ENCODE measurements around the gene CRABP1. TPM values are rescaled to one million over a fixed set of nuclear protein-coding genes. Genes with fewer than 3 reads are reported as not detected.

The CRABP1 gene
- total RNA-seq, 1 experiment from 2014 or later = not detected

DNA sequence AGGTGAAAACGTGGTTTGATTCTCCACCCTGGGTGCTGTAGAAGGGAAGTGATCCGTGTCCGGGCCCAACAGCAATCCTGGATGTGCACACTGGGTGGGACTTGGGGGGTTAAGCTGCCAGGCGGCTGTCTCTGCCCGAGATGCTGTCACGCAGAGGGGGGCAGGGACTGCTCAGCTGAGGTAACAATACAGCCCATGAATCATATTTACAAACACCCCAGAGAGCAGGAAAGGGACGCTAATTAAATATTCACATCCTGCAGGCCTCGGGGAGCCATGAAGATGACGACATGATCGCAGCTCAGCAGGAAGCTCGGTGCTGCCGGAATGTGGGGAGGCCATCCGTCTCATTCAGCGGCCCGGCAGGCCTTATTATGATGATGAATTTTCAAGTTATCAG lies 17.9 kb upstream of the CRABP1 start:
- Mint-ChIP-seq H3K4me1 (ENCODE audit: low read depth, unreplicated experiment) (peaks cover 7% of the 10 kb centered on the region), H3K9me3 (ENCODE audit: low read depth, unreplicated experiment) (no peaks in the 10 kb centered on the region), H3K4me3 (ENCODE audit: low read depth, unreplicated experiment) (no peak overlapping the region), H3K27me3 (ENCODE audit: unreplicated experiment) (peaks cover 27% of the 10 kb centered on the region), H3K36me3 (ENCODE audit: insufficient read depth, unreplicated experiment) (peaks cover 5% of the 10 kb centered on the region), H3K27ac (ENCODE audit: unreplicated experiment) (no peak overlapping the region)
- intact Hi-C loops (cut with micrococcal nuclease; ENCODE audit: unreplicated experiment) = no loop called here
- no peak for DNase-seq
- TF ChIP-seq CTCF (IDR thresholded peaks at IDR 0.05; ENCODE audit: unreplicated experiment) = no peak
- CTCF ChIA-PET = no interaction called here
- no TSS peak for BruUV-seq (replicated peaks)

DNA sequence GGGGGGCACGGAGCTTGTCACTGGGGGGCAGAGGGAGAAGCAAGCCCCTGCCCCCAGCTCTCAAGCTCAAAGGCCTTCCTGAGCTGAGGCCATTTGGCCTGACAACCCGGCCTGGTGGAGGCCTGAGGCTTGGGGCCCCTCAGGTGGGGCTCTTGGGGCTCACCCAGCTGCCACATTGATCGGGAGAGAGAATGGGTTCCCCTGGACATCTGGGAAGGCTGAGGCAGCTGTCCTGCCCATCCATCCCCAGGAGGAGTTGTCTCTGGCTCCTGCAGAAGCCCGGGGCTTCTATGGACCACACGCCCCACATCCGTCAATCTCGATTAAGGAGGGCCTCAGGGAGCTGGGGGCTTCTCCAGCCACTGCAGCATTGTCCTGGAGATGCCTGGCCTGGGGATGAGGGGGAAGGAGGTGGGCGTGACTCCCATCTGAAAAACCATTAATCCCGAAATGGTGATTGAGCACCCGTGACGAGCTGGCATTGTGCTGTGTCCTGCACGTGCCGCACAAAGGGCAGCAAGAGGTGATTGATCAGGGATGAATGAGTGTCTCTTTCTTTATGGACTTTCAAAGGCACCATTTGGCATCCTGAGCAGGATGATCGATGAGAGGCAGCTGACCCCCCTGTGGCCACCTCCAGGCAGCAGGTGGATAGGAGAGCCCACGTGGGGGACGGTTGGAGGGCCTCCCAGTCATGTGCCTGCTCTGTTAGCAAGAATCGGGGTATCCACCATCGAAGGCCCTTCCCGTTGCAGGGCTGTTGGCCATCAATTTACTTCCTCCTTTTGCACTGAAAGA lies 17.2 kb upstream of the CRABP1 start:
- Mint-ChIP-seq H3K9me3 (ENCODE audit: low read depth, unreplicated experiment) (no peaks in the 10 kb centered on the region), H3K4me3 (ENCODE audit: low read depth, unreplicated experiment) (no peak overlapping the region), H3K27me3 (ENCODE audit: unreplicated experiment) (peaks cover 20% of the 10 kb centered on the region), H3K27ac (ENCODE audit: unreplicated experiment) (no peak overlapping the region), H3K4me1 (ENCODE audit: low read depth, unreplicated experiment) (peaks cover under 1% of the 10 kb centered on the region), H3K36me3 (ENCODE audit: insufficient read depth, unreplicated experiment) (no peaks in the 10 kb centered on the region)
- CTCF ChIA-PET = interaction anchor here (0.6 kb wide), 1 partner anchor 24 kb away, joined by 3 read pairs; no protein-coding TSS in a partner anchor
- BruUV-seq (replicated peaks) = no TSS peak
- intact Hi-C loops (cut with micrococcal nuclease; ENCODE audit: unreplicated experiment) = no loop called here
- no peak for TF ChIP-seq CTCF (IDR thresholded peaks at IDR 0.05; ENCODE audit: unreplicated experiment)
- DNase-seq = no peak

DNA sequence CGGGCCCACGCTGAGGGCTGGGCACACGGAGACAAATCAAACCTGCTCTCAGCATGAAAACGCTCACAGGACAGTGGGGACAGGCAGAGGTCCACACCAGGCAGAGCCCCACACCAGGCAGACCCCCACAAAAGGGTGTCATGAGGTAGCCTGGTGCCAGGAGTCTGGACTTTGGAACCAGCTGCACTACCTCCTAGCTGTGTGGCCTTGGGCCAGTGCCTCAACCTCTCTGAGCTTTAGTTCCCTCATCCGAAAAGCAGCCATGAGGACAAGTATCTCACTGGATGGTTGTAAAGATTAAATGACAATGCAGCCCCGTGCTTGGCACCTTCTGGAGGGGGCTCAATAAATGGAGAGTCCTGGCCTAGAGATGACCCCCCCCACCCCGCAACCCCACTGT lies 16.5 kb upstream of the CRABP1 start:
- H3K36me3 Mint-ChIP-seq (ENCODE audit: insufficient read depth, unreplicated experiment) = no peaks in the 10 kb centered on the region
- H3K4me3 Mint-ChIP-seq (ENCODE audit: low read depth, unreplicated experiment) = no peak overlapping the region
- DNase-seq = no peak
- CTCF ChIA-PET = interaction anchor here (0.6 to 1.0 kb wide), 2 partner anchors 16 to 23 kb away, joined by 3 read pairs; no protein-coding TSS in a partner anchor
- no peaks in the 10 kb centered on the region for H3K9me3 Mint-ChIP-seq (ENCODE audit: low read depth, unreplicated experiment)
- H3K27me3 Mint-ChIP-seq (ENCODE audit: unreplicated experiment) = peaks cover 19% of the 10 kb centered on the region
- no peak for TF ChIP-seq CTCF (IDR thresholded peaks at IDR 0.05; ENCODE audit: unreplicated experiment)
- intact Hi-C loops (cut with micrococcal nuclease; ENCODE audit: unreplicated experiment) = no loop called here
- H3K27ac Mint-ChIP-seq (ENCODE audit: unreplicated experiment) = no peak overlapping the region
- H3K4me1 Mint-ChIP-seq (ENCODE audit: low read depth, unreplicated experiment) = no peaks in the 10 kb centered on the region
- BruUV-seq (replicated peaks) = no TSS peak

DNA sequence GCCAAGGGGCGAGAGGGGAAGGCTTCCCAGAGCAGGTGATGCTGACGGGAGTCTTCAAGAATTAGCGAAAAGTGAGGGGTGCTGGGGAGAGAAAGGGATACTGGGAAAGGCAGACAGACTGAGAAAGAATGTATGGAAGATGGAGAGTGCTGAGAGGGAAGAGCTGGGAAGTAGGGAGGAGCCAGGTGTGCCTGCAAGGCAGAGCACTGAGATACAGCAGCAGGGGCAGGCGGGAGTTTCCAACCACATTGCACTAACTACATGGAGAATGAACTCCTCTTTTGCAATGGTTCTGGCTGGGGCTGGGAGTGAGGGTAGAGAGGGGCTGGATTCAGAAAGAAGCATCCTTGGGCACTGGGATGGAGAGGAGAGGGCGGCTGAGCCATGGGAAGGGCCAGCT lies 16.0 kb upstream of the CRABP1 start:
- CTCF ChIA-PET = interaction anchor here (1.0 kb wide), 1 partner anchor 16 kb away, joined by 3 read pairs; no protein-coding TSS in a partner anchor
- H3K4me3 Mint-ChIP-seq (ENCODE audit: low read depth, unreplicated experiment) = no peak overlapping the region
- TF ChIP-seq CTCF (IDR thresholded peaks at IDR 0.05; ENCODE audit: unreplicated experiment) = no peak
- no peaks in the 10 kb centered on the region for H3K9me3 Mint-ChIP-seq (ENCODE audit: low read depth, unreplicated experiment)
- intact Hi-C loops (cut with micrococcal nuclease; ENCODE audit: unreplicated experiment) = no loop called here
- no TSS peak for BruUV-seq (replicated peaks)
- no peaks in the 10 kb centered on the region for H3K4me1 Mint-ChIP-seq (ENCODE audit: low read depth, unreplicated experiment)
- H3K27me3 Mint-ChIP-seq (ENCODE audit: unreplicated experiment) = peaks cover 19% of the 10 kb centered on the region
- no peak overlapping the region for H3K27ac Mint-ChIP-seq (ENCODE audit: unreplicated experiment)
- DNase-seq = no peak
- no peaks in the 10 kb centered on the region for H3K36me3 Mint-ChIP-seq (ENCODE audit: insufficient read depth, unreplicated experiment)
